Skeletal muscle tissue (tissue), 4 donors: Measurements from ENCODE around the gene TNS1. TPM values are rescaled to one million over a fixed set of nuclear protein-coding genes. Genes with fewer than 3 reads are reported as not detected.
"Not testable (repeated sequence)": the region's sequence is repeated elsewhere in the genome, so short reads cannot be mapped to it uniquely, and the experiment has no call there.

Source experiments
- H3K27ac ChIP-seq: one replicate; pipeline ENCODE4 v1.7.0; 2013; ENCODE audit warnings: mild to moderate bottlenecking, low read depth, low read length, inconsistent platforms
- H3K27me3 ChIP-seq, 3 donors: one replicate each; pipeline ENCODE4 v1.7.0; 2013; ENCODE audit warnings: low read length in 3 of 3; ENCODE audit not compliant: control insufficient read depth in 3 of 3, insufficient read depth in 3 of 3
- H3K36me3 ChIP-seq, 3 donors: one replicate each; pipeline ENCODE4 v1.7.0; 2013; ENCODE audit warnings: low read length in 3 of 3; ENCODE audit not compliant: control insufficient read depth in 3 of 3, insufficient read depth in 3 of 3
- H3K4me1 ChIP-seq, 3 donors: one replicate each; pipeline ENCODE4 v1.7.0; 2013; ENCODE audit warnings: low read length in 3 of 3, mild to moderate bottlenecking in 3 of 3; ENCODE audit not compliant: control insufficient read depth in 3 of 3, insufficient read depth in 3 of 3
- H3K4me3 ChIP-seq, 3 donors: one replicate each; pipeline ENCODE4 v1.7.0; 2013; ENCODE audit warnings: low read length in 3 of 3
- H3K9ac ChIP-seq, 3 donors: one replicate each; pipeline ENCODE4 v1.7.0; 2013; ENCODE audit warnings: low read length in 3 of 3, mild to moderate bottlenecking in 3 of 3, moderate library complexity in 2 of 3, low read depth in 1 of 3
- H3K9me3 ChIP-seq, 3 donors: one replicate each; pipeline ENCODE4 v1.7.0; 2013; ENCODE audit warnings: low read length in 3 of 3; ENCODE audit not compliant: control insufficient read depth in 3 of 3
- total RNA-seq: library from RNA; depleted of rRNA; stranded (reverse); fragments of >200 nt; gene quantifications from one replicate; pipeline ENCODE4 v1.2.3, GENCODE V29; 2014
- donor health status: Osteomylitis.

TNS1 gene
- total RNA-seq, 1 donor from 2014 or later, result 73.1 TPM

DNA sequence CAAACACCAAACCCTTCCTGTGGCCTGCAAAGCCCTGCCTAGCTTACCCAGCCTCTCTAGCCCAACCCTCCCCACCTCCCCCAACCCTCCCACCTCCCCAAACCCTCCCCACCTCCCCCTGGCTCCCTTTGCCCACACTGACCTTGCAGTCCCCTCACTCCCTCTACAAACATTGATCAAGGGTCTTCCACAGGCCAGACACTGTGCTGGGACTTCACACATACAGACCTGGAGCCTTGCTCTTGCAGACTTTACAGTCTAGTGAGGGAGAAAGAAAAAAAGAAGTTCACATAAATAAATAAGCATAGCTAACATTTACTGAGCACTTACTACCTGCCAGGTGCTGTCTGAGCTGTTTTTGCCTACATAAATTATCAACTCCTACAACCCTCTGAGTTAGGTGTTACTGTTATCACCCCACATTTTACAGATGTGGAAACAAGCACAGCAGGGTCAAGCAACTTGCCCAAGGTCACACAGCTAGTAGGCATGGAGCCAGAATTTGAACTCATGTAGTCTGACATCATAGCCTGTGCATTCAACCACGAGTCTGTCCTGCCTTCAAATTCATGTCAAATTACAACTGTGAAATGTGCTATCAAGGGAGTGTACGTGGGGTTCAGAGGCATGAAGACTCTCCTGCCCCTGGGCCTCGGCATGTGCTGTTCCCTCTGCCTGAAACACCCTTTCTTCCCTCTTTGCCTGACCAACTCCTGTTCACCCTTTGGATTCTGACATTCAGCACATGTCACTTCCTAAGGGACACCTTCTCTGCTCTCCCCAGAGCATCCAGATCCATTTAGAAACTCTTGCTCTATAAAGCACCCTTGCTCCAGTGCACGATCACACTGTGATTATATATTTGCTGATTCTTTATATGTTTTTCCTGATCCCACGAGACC, 209.9 kb downstream of the TNS1 start:
- no peak overlapping the region for H3K27ac ChIP-seq

DNA sequence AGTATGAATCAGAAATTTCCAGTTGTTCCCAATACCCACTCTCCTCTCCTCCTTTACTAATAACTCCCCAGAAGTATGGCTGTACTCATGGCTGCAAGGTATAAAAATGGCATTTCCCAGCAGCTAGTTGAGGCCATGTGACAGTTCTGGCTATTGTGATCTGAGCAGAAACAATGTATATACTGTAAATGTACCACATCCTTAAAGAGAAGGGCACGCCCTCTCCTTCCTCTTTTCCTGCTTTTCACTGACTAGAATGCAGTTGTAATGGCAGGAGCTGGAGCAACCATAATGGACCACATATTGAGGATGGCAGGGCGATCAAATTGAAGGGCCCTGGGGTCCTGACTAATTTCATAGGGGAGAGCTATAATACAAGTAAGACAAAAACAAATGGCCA, 211.2 kb downstream of the TNS1 start:
- Histone ChIP-seq H3K27ac (peak overlapping the region; percentile 0), H3K9me3 (no peaks in the 10 kb centered on the region), H3K36me3 (peaks cover 0 to 5% (median 0%) of the 10 kb centered on the region in 3 donors), H3K4me3 (no peak overlapping the region), H3K9ac (no peak overlapping the region), H3K27me3 (no peaks in the 10 kb centered on the region), H3K4me1 (peaks cover 36 to 50% (median 39%) of the 10 kb centered on the region in 3 donors)

More for the DNA sequence above, 209.9 kb downstream of the TNS1 start:
- H3K9me3 ChIP-seq, result no peaks in the 10 kb centered on the region
- H3K36me3 ChIP-seq, result peaks cover 0 to 5% (median 0%) of the 10 kb centered on the region in 3 donors
- H3K4me3 ChIP-seq, result no peak overlapping the region
- peaks cover 41 to 59% (median 49%) of the 10 kb centered on the region in 3 donors for H3K4me1 ChIP-seq
- H3K27me3 ChIP-seq, result no peaks in the 10 kb centered on the region
- no peak overlapping the region for H3K9ac ChIP-seq

DNA sequence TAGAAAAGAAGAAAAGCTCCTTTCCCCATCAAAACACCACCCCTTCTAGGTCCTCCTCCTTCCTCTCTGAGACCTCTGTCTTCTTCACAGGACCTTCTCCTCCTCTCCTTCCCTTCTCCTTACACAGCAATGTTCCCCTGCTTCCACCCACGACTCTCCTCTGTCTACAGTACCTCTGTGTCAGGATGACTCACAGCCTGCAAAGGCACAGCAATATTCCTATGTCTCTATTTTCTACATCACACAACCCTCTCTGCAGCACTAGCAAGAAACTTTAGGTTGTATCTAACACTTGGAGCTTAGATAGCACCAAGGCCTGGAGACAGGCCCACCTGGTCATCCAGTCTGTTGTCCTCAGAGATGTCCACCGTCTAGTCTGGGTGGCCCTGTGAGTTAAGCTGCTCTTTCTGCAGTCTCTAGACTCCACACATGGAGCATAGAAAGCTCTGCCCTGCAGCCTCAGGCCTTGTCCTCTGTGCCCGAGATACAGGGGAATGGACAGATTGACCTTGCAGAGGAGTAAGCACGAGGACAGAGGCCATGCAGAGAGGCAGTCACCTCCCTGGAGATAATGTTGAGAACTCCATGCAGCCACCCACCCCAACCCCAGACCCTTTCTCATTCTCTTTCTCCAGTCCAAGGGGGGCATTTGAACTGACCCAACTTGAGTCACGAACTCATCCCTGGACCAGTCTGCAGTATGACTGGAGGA, 212.0 kb downstream of the TNS1 start:
- Histone ChIP-seq H3K9me3 (no peaks in the 10 kb centered on the region), H3K4me3 (no peak overlapping the region), H3K4me1 (peaks cover 31 to 46% (median 39%) of the 10 kb centered on the region in 3 donors), H3K9ac (no peak overlapping the region), H3K27ac (peak overlapping the region; percentile 46), H3K27me3 (no peaks in the 10 kb centered on the region), H3K36me3 (peaks cover 0 to 5% (median 0%) of the 10 kb centered on the region in 3 donors)

DNA sequence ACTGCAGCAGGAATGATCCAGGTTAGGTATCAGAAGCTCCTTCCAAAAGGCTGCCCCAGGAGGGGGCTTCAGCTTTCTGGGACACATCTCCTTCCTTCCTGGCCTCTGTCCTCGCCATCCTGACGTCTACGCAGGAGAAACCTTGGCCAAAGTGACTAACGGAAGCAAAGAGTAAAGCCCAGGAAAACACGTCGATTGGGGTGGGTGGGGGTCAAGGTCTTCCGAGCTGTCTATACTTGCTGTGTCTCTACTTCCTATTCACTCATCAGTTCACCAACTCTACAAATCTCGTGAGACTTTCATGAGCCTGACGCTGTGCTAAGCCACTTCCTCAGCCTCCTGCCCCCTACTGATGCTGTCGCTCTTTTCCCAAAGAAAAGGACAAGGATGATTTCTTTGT, 212.6 kb downstream of the TNS1 start:
- peak overlapping the region in 1 of 3 donors; percentile 16 for H3K9ac ChIP-seq
- H3K27ac ChIP-seq, result peak overlapping the region; percentile 46
- no peaks in the 10 kb centered on the region for H3K27me3 ChIP-seq
- H3K9me3 ChIP-seq, result no peaks in the 10 kb centered on the region
- H3K36me3 ChIP-seq, result peaks cover 0 to 5% (median 0%) of the 10 kb centered on the region in 3 donors
- no peak overlapping the region for H3K4me3 ChIP-seq
- peaks cover 36 to 51% (median 46%) of the 10 kb centered on the region in 3 donors for H3K4me1 ChIP-seq

DNA sequence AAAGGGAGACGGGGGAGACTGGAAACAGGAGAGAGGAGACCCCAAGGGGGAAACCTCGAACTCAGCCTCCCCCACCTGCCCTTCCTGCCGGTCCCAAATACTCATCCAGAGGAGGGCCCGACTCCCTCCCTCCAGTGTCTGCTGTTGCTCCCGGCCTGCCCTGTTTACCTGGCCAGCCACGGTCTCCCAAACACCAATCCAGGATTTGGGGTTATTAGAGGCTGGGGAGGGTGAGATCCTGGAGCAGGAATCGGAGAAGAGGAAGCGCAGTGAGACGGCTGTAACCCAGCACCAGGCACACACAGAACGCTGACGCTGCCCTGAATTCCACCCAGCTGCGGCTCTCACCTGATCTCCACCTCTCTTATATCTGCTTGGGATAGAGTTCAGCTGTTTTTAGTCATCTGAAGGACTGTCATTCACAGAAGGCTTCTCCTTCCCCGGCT, 213.0 kb downstream of the TNS1 start:
- H3K36me3 ChIP-seq, result peaks cover 0 to under 1% (median 0%) of the 10 kb centered on the region in 3 donors
- H3K4me1 ChIP-seq, result peaks cover 33 to 47% (median 43%) of the 10 kb centered on the region in 3 donors
- peak overlapping the region; percentile 46 for H3K27ac ChIP-seq
- peak overlapping the region in 2 of 3 donors; percentile 19 to 41 for H3K4me3 ChIP-seq
- no peaks in the 10 kb centered on the region for H3K27me3 ChIP-seq
- H3K9ac ChIP-seq, result peak overlapping the region in 1 of 3 donors; percentile 16
- no peaks in the 10 kb centered on the region for H3K9me3 ChIP-seq

DNA sequence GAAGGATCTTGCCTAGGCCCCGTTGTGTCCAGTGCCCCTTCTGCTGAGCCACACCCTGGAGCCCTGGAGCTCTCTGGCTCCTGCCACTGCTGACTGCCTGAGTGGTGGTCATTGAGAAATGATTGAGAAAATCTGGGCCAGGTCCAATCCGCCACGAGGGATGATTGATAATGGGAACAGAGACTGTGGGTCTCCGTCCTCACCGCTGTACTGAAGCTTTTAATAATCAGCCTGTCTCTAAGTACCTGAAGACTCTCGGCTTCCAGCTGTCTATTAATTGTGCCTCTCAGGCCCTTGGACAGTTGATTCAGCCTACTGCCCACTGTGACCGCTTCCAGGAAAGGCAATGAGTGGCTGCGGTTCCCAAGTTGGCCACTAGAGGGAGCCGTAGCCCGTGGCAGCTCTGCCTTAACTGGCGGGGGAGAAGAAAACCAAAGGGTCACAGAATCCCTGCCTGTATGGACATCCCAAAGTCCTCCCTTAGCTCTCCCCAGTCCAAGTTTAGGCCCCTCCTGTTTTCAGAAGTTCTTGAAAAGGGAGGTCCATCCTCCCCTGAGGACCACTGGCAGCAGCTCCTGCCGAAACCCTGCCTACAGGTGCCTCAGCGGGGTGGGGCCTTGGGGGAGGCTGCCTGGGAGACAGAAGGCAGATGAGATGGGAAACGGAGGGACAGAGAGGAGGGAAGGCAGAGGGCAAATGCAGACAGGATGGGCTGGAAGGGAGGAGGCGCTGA, 213.6 kb downstream of the TNS1 start:
- no peaks in the 10 kb centered on the region for H3K36me3 ChIP-seq
- peak overlapping the region in 2 of 3 donors; percentile 19 to 41 for H3K4me3 ChIP-seq
- H3K27ac ChIP-seq, result peak overlapping the region; percentile 46
- no peak overlapping the region for H3K9ac ChIP-seq
- peaks cover 27 to 42% (median 37%) of the 10 kb centered on the region in 3 donors for H3K4me1 ChIP-seq
- no peaks in the 10 kb centered on the region for H3K9me3 ChIP-seq
- H3K27me3 ChIP-seq, result no peaks in the 10 kb centered on the region

DNA sequence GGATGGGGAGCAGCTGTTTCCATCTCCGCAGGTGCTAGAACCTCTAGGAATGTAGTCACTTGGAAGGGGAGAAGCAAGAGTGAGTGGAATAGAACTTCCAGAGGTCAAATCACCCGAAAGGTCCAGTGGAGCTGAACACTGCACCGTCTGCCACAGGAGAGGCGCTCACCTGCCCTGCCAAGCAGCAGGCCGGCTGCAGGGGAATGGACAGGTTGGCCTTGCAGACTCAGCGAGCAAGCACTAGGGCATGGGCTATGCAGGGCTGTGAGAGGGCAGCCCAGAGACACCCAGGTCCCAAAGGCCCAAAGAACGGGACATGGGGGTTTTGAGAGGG, 214.2 kb downstream of the TNS1 start:
- Histone ChIP-seq H3K9me3 (no peaks in the 10 kb centered on the region), H3K9ac (no peak overlapping the region), H3K4me3 (no peak overlapping the region), H3K4me1 (peaks cover 22 to 36% (median 34%) of the 10 kb centered on the region in 3 donors), H3K36me3 (no peaks in the 10 kb centered on the region), H3K27ac (no peak overlapping the region), H3K27me3 (no peaks in the 10 kb centered on the region)

DNA sequence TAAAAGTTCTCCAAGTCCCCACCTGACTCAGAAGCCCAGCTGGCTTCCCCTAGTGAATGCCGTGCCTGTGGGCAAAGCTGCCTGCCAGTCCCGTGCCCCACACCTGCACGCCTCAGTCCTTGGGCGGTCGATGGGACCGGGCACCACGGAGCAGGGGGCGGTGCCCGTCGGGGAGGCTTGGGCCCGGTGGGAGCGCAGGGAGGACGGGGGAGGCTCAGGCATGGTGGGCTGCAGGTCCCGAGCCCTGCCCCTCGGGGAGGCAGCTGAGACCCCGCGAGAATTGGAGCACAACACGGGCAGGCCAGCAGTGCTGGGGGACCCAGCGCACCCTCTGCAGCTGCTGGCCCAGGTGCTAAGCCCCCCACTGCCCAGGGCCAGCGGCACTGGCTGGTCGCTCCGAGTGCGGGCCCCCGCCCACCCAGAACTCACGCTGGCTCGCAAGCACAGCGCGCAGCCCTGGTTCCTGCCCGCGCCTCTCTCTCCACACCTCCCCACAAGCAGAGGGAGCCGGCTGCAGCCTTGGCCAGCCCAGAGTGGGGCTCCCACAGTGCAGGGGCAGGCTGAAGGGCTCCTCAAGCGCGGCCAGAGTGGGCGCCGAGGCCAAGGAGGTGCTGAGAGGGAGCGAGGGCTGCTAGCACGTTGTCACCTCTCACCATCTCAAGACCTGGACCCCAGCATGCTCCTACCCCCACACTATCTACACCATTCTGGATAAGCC, 215.5 kb downstream of the TNS1 start:
- Histone ChIP-seq H3K4me3 (no peak overlapping the region), H3K27me3 (no peaks in the 10 kb centered on the region), H3K4me1 (peaks cover 16 to 32% (median 31%) of the 10 kb centered on the region in 3 donors), H3K9me3 (no peaks in the 10 kb centered on the region), H3K27ac (no peak overlapping the region), H3K36me3 (no peaks in the 10 kb centered on the region), H3K9ac (no peak overlapping the region)

DNA sequence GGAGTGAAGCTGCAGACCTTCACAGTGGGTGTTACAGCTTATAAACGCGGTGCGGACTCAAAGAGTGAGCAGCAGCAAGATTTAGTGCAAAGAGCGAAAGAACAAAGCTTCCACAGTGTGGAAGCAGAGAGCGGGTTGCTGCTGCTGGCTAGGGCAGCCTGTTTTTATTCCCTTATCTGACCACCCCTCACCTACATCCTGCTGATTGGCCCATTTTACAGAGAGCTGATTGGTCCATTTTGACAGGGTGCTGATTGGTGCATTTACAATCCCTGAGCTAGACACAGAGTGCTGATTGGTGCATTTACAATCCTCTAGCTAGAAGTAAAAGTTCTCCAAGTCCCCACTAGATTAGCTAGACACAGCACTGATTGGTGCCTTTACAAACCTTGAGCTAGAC, 216.2 kb downstream of the TNS1 start:
- H3K27me3 ChIP-seq, H3K4me3 ChIP-seq: not testable (repeated sequence)

More for the DNA sequence above, 216.2 kb downstream of the TNS1 start:
- H3K36me3 ChIP-seq, H3K27ac ChIP-seq, H3K9me3 ChIP-seq, H3K9ac ChIP-seq: not testable (repeated sequence)
- peaks cover 16 to 32% (median 31%) of the 10 kb centered on the region in 3 donors for H3K4me1 ChIP-seq
